ENCODE measurements around the gene PIH1D2. TPM values are rescaled to one million over a fixed set of nuclear protein-coding genes. Genes with fewer than 3 reads are reported as not detected.

Gene PIH1D2
- polyA plus RNA-seq (4.7 and 12.2 TPM in 2 replicates), polyA minus RNA-seq (2.8 and 5.4 TPM in 2 replicates)

- Histone ChIP-seq H3F3A (ENCODE audit: insufficient read depth, low read length, poor library complexity, severe bottlenecking) (no peaks in the 10 kb centered on the region), H3K36me3 (ENCODE audit: insufficient read depth, low read length) (peaks cover 7% of the 10 kb centered on the region), H3K9me3 (ENCODE audit: low read length) (no peaks in the 10 kb centered on the region), H4K20me1 (ENCODE audit: insufficient read depth) (no peaks in the 10 kb centered on the region), H3K9me2 (ENCODE audit: insufficient read depth, low read length) (no peaks in the 10 kb centered on the region), H3K9ac (ENCODE audit: low read length) (peak within 1 kb of the TSS; percentile 85), H3K4me3 (ENCODE audit: low read length) (peak within 1 kb of the TSS; percentile 93), H3K79me2 (replicated peaks; ENCODE audit: insufficient read depth, low read length) (peaks cover 21% of the 10 kb centered on the region), H2AFZ (ENCODE audit: low read depth, low read length) (peak within 1 kb of the TSS; percentile 67), H3K4me2 (ENCODE audit: low read length) (peak within 1 kb of the TSS; percentile 99), H3K27ac (ENCODE audit: low read length) (peak within 1 kb of the TSS; percentile 96), H3K27me3 (ENCODE audit: insufficient read depth, low read depth, low read length) (no peaks in the 10 kb centered on the region)
- TF ChIP-seq REST (IDR thresholded peaks at IDR 0.05; ENCODE audit: borderline replicate concordance) (peak; percentile 34), POLR2AphosphoS5 (IDR thresholded peaks at IDR 0.05) (peak; percentile 57), SMC3 (conservative IDR thresholded peaks at IDR 0.05; ENCODE audit: poor library complexity) (peak; percentile 26), MXI1 (conservative IDR thresholded peaks at IDR 0.05; ENCODE audit: poor library complexity, severe bottlenecking) (peak; percentile 89), RAD21 (conservative IDR thresholded peaks at IDR 0.05) (no peak), CTCF (IDR thresholded peaks at IDR 0.05; ENCODE audit: poor library complexity, severe bottlenecking) (peak; percentile 48), EP300 (conservative IDR thresholded peaks at IDR 0.05; ENCODE audit: poor library complexity, severe bottlenecking) (peak; percentile 53), EZH2 (IDR thresholded peaks at IDR 0.05; ENCODE audit: borderline replicate concordance, insufficient read depth, low read length, poor library complexity, severe bottlenecking) (no peak), TAF1 (IDR thresholded peaks at IDR 0.05; ENCODE audit: low read depth) (peak; percentile 67)
Observed at GRCh38 chr11:112073941-112074811, at the start of gene PIH1D2, which contains the start of gene NKAPD1. TSS of gene PIH1D2 (minus strand) at chr11:112074017. CDS start at chr11:112073174, 843 bp downstream. TSS of gene NKAPD1 (plus strand) at chr11:112074299. CDS start at chr11:112075575, 1,276 bp downstream.

- Histone ChIP-seq H3K79me2 (replicated peaks; ENCODE audit: insufficient read depth, low read length) (no peaks in the 10 kb centered on the region), H3K9me3 (ENCODE audit: low read length) (no peaks in the 10 kb centered on the region), H3K36me3 (ENCODE audit: insufficient read depth, low read length) (no peaks in the 10 kb centered on the region), H3K9me2 (ENCODE audit: insufficient read depth, low read length) (no peaks in the 10 kb centered on the region), H3K4me2 (ENCODE audit: low read length) (no peak overlapping the region), H2AFZ (ENCODE audit: low read depth, low read length) (no peak overlapping the region), H3K27ac (ENCODE audit: low read length) (no peak overlapping the region), H3K27me3 (ENCODE audit: insufficient read depth, low read depth, low read length) (no peaks in the 10 kb centered on the region), H3F3A (ENCODE audit: insufficient read depth, low read length, poor library complexity, severe bottlenecking) (no peaks in the 10 kb centered on the region), H3K4me3 (ENCODE audit: low read length) (no peak overlapping the region), H4K20me1 (ENCODE audit: insufficient read depth) (no peaks in the 10 kb centered on the region), H3K9ac (ENCODE audit: low read length) (no peak overlapping the region)
- no peak for TF ChIP-seq CTCF (IDR thresholded peaks at IDR 0.05; ENCODE audit: poor library complexity, severe bottlenecking)
- no peak for TF ChIP-seq TAF1 (IDR thresholded peaks at IDR 0.05; ENCODE audit: low read depth)
- no peak for TF ChIP-seq POLR2AphosphoS5 (IDR thresholded peaks at IDR 0.05)
- no peak for TF ChIP-seq MXI1 (conservative IDR thresholded peaks at IDR 0.05; ENCODE audit: poor library complexity, severe bottlenecking)
- TF ChIP-seq EZH2 (IDR thresholded peaks at IDR 0.05; ENCODE audit: borderline replicate concordance, insufficient read depth, low read length, poor library complexity, severe bottlenecking), result no peak
- TF ChIP-seq REST (IDR thresholded peaks at IDR 0.05; ENCODE audit: borderline replicate concordance), result no peak
- TF ChIP-seq EP300 (conservative IDR thresholded peaks at IDR 0.05; ENCODE audit: poor library complexity, severe bottlenecking), result no peak
- no peak for TF ChIP-seq SMC3 (conservative IDR thresholded peaks at IDR 0.05; ENCODE audit: poor library complexity)
- TF ChIP-seq RAD21 (conservative IDR thresholded peaks at IDR 0.05), result no peak
Observed at GRCh38 chr11:112123129-112123528, 49.3 kb upstream of the PIH1D2 start.
